Calu3 (cell line): ENCODE results near the gene MFSD1. TPM values are rescaled to one million over a fixed set of nuclear protein-coding genes. Genes with fewer than 3 reads are reported as not detected.

Source experiments
- BruUV-seq: library from RNA; stranded (reverse); fragments of 400-500 nt; replicated peaks from 2 replicates; lab custom pipeline; 2021; lab: Mats Ljungman, UMichigan
- CTCF ChIA-PET: fragments of 300-600 bp; sonication (Branson Sonifier 250); formaldehyde crosslinking; loops from one replicate; lab custom pipeline; 2022; ENCODE audit warnings: antibody characterized with exemption; lab: Charles Lee
- DNase-seq: peaks from one replicate; pipeline ENCODE4 v3.0.0; 2022
- H3K27ac Mint-ChIP-seq: one replicate; pipeline ENCODE4 v1.8.0; 2022; ENCODE audit warnings: mixed read lengths; ENCODE audit not compliant: unreplicated experiment
- H3K27me3 Mint-ChIP-seq: one replicate; pipeline ENCODE4 v1.8.0; 2022; ENCODE audit warnings: mixed read lengths; ENCODE audit not compliant: unreplicated experiment
- H3K36me3 Mint-ChIP-seq: one replicate; pipeline ENCODE4 v1.8.0; 2022; ENCODE audit warnings: mild to moderate bottlenecking, moderate library complexity, mixed read lengths; ENCODE audit not compliant: insufficient read depth, unreplicated experiment
- H3K4me1 Mint-ChIP-seq: one replicate; pipeline ENCODE4 v1.8.0; 2022; ENCODE audit warnings: mild to moderate bottlenecking, low read depth, mixed read lengths; ENCODE audit not compliant: unreplicated experiment
- H3K4me3 Mint-ChIP-seq: one replicate; pipeline ENCODE4 v1.8.0; 2022; ENCODE audit warnings: mild to moderate bottlenecking, low read depth, moderate library complexity, mixed read lengths; ENCODE audit not compliant: unreplicated experiment
- H3K9me3 Mint-ChIP-seq: one replicate; pipeline ENCODE4 v1.8.0; 2022; ENCODE audit warnings: low read depth, mixed read lengths; ENCODE audit not compliant: unreplicated experiment
- CTCF ChIP-seq: fragments of 200-600 bp; IDR thresholded peaks from one replicate; pipeline ENCODE4 v1.8.0; 2022; ENCODE audit warnings: antibody characterized with exemption; ENCODE audit not compliant: unreplicated experiment
- intact Hi-C: fragments of 100-400 bp; cut with micrococcal nuclease; formaldehyde crosslinking; loops from one replicate; pipeline ENCODE4 v1.10.0; 2022; ENCODE audit not compliant: unreplicated experiment
- total RNA-seq: library from RNA; stranded (reverse); gene quantifications from 2 replicates; pipeline ENCODE4 v1.2.3, GENCODE V29; 2022

Gene MFSD1
- total RNA-seq, 1 experiment from 2014 or later, result 95.8 TPM

GRCh38 chr3:158819282-158819681, 17.4 kb downstream of the MFSD1 start:
- no TSS peak for BruUV-seq
- H3K9me3 Mint-ChIP-seq, result no peaks in the 10 kb centered on the region
- no peak for DNase-seq
- peaks cover 6% of the 10 kb centered on the region for H3K36me3 Mint-ChIP-seq
- no peaks in the 10 kb centered on the region for H3K4me1 Mint-ChIP-seq
- H3K4me3 Mint-ChIP-seq, result no peak overlapping the region
- CTCF ChIA-PET, result interaction anchor here (0.6 to 0.7 kb wide), 2 partner anchors 231 to 1065 kb away, joined by 4 to 9 read pairs; no protein-coding TSS in a partner anchor
- H3K27ac Mint-ChIP-seq, result no peak overlapping the region
- intact Hi-C loops, result no loop called here
- no peaks in the 10 kb centered on the region for H3K27me3 Mint-ChIP-seq
- no peak for TF ChIP-seq CTCF

GRCh38 chr3:158820521-158820920, 18.7 kb downstream of the MFSD1 start:
- Mint-ChIP-seq H3K27ac (no peak overlapping the region), H3K4me1 (no peaks in the 10 kb centered on the region), H3K9me3 (no peaks in the 10 kb centered on the region), H3K27me3 (no peaks in the 10 kb centered on the region), H3K4me3 (no peak overlapping the region), H3K36me3 (peaks cover 6% of the 10 kb centered on the region)
- no peak for DNase-seq
- no peak for TF ChIP-seq CTCF
- CTCF ChIA-PET, result no interaction called here
- intact Hi-C loops, result no loop called here
- no TSS peak for BruUV-seq

- no TSS peak for BruUV-seq
- DNase-seq, result no peak
- no peak for TF ChIP-seq CTCF
- peaks cover 6% of the 10 kb centered on the region for H3K36me3 Mint-ChIP-seq
- no peak overlapping the region for H3K27ac Mint-ChIP-seq
- no peaks in the 10 kb centered on the region for H3K4me1 Mint-ChIP-seq
- no peaks in the 10 kb centered on the region for H3K9me3 Mint-ChIP-seq
- no peaks in the 10 kb centered on the region for H3K27me3 Mint-ChIP-seq
- CTCF ChIA-PET, result no interaction called here
- intact Hi-C loops, result no loop called here
- no peak overlapping the region for H3K4me3 Mint-ChIP-seq
Observed at GRCh38 chr3:158821847-158822246, 20.0 kb downstream of the MFSD1 start.

GRCh38 chr3:158823426-158823825, 21.6 kb downstream of the MFSD1 start:
- H3K27ac Mint-ChIP-seq, result no peak overlapping the region
- CTCF ChIA-PET, result no interaction called here
- H3K27me3 Mint-ChIP-seq, result no peaks in the 10 kb centered on the region
- H3K9me3 Mint-ChIP-seq, result no peaks in the 10 kb centered on the region
- no peaks in the 10 kb centered on the region for H3K4me1 Mint-ChIP-seq
- no TSS peak for BruUV-seq
- DNase-seq, result no peak
- H3K4me3 Mint-ChIP-seq, result no peak overlapping the region
- intact Hi-C loops, result no loop called here
- TF ChIP-seq CTCF, result no peak
- H3K36me3 Mint-ChIP-seq, result peaks cover 6% of the 10 kb centered on the region
